Left renal cortex interstitium (tissue), 4 donors: ENCODE measurements around the gene BCL7A. TPM values are rescaled to one million over a fixed set of nuclear protein-coding genes. Genes with fewer than 3 reads are reported as not detected.

ENCODE experiments used
- polyA plus RNA-seq, 4 donors: library from polyadenylated mRNA; unstranded; fragments of 120-200 nt; gene quantifications; one replicate each; pipeline ENCODE4 v1.2.1, GENCODE V29; 2013; ENCODE audit not compliant: insufficient read length in 4 of 4

The BCL7A gene
- polyA plus RNA-seq, 4 donors: 35.0 to 42.9 (median 38.4) TPM

Other genes with a start within 250 kb of the BCL7A start
- gene RHOF, start 228.2 kb upstream of the BCL7A start, polyA plus RNA-seq: 10 to 100 TPM in 3 of 4 donors, 1 to 10 TPM in 1; 9.6 to 15.4 (median 12.5) TPM
- 10 to 100 TPM; 10.6 to 22.2 (median 15.7) TPM for gene SETD1B, start 217.9 kb upstream of the BCL7A start, polyA plus RNA-seq
- 1 to 10 TPM; 1.8 to 5.3 (median 3.6) TPM for gene HPD, start 163.0 kb upstream of the BCL7A start, polyA plus RNA-seq
- gene PSMD9, start 133.1 kb upstream of the BCL7A start, polyA plus RNA-seq: 10 to 100 TPM; 52.2 to 61.8 (median 55.7) TPM
- 10 to 100 TPM in 2 of 4 donors, 1 to 10 TPM in 2; 8.9 to 16.8 (median 12.8) TPM for gene CFAP251, start 103.3 kb upstream of the BCL7A start, polyA plus RNA-seq
- 10 to 100 TPM; 25.2 to 58.5 (median 38.2) TPM for gene MLXIP, start 56.9 kb downstream of the BCL7A start, polyA plus RNA-seq
- gene IL31, start 152.3 kb downstream of the BCL7A start, polyA plus RNA-seq: not detected
- 1 to 10 TPM; 4.0 to 8.2 (median 6.2) TPM for gene LRRC43, start 161.2 kb downstream of the BCL7A start, polyA plus RNA-seq
- gene B3GNT4, start 181.8 kb downstream of the BCL7A start, polyA plus RNA-seq: 1 to 10 TPM; 2.6 to 5.2 (median 3.7) TPM
- 10 to 100 TPM; 60.4 to 82.4 (median 71.0) TPM for gene DIABLO, start 204.2 kb downstream of the BCL7A start, polyA plus RNA-seq
- 10 to 100 TPM; 16.5 to 21.4 (median 17.6) TPM for gene VPS33A, start 244.6 kb downstream of the BCL7A start, polyA plus RNA-seq